Stomach (tissue), 9 donors: Measurements from ENCODE around the gene STYX. TPM values are rescaled to one million over a fixed set of nuclear protein-coding genes. Genes with fewer than 3 reads are reported as not detected.

ENCODE experiments used
- DNase-seq, 2 donors: peaks; one replicate each; pipeline versions ENCODE4 v3.0.0 to v3.0.0-alpha.2; 2013 to 2019
- H3K27ac ChIP-seq, 5 donors: fragments of 200-600 bp in 4 of 5; sonication (generic) in 4 of 5; one replicate each; pipeline ENCODE4 v1.5.1; 2013 to 2019; ENCODE audit warnings: mild to moderate bottlenecking in 1 of 5, moderate library complexity in 1 of 5
- H3K27me3 ChIP-seq, 3 donors: fragments of 200-600 bp; sonication (generic); one replicate each; pipeline ENCODE4 v1.5.1; 2017 to 2019; ENCODE audit warnings: mixed run types in 1 of 3
- H3K36me3 ChIP-seq, 4 donors: fragments of 200-600 bp; sonication (generic); 1 replicate in 3 of 4; 2 replicates in 1 of 4; pipeline ENCODE4 v1.5.1; 2016 to 2019
- H3K4me1 ChIP-seq, 4 donors: fragments of 200-600 bp; sonication (generic); one replicate each; pipeline ENCODE4 v1.5.1; 2016 to 2019
- H3K4me3 ChIP-seq, 4 donors: fragments of 200-600 bp; sonication (generic) in 3 of 4; one replicate each; pipeline ENCODE4 v1.5.1; 2016 to 2019; ENCODE audit warnings: mild to moderate bottlenecking in 1 of 4
- H3K9me3 ChIP-seq, 4 donors: fragments of 200-600 bp; sonication (generic); one replicate each; pipeline ENCODE4 v1.5.1; 2016 to 2019
- EP300 ChIP-seq: sonication (generic); formaldehyde crosslinking; IDR thresholded peaks from one replicate; pipeline ENCODE4 v1.6.1; 2017; ENCODE audit warnings: antibody characterized with exemption
- POLR2A ChIP-seq, 4 donors: fragments of 450-650 bp; IDR thresholded peaks; one replicate each; pipeline ENCODE4 v1.6.1; 2016; ENCODE audit warnings: antibody characterized with exemption in 4 of 4, control low read depth in 2 of 4, mild to moderate bottlenecking in 1 of 4, moderate library complexity in 1 of 4
- POLR2AphosphoS5 ChIP-seq, 3 donors: sonication (generic); formaldehyde crosslinking; IDR thresholded peaks; one replicate each; pipeline ENCODE4 v1.6.1; 2016; ENCODE audit warnings: antibody characterized with exemption in 3 of 3
- WGBS, 5 donors: extraction: QIAGEN DNeasy Blood & Tissue Kit in 3 of 5; methylation state at CpG; one replicate each; pipeline versions ENCODE4 v1.1.5 to v1.1.7; 2013 to 2018; 5-methylcytosine and 5-hydroxymethylcytosine counted together
- intact Hi-C: fragments of 100-400 bp; cut with DNase I; formaldehyde crosslinking; loops from one replicate; pipeline ENCODE4 v1.15.1; 2023; ENCODE audit warnings: low total_unique reads
- polyA plus RNA-seq, 3 donors: library from polyadenylated mRNA; stranded (reverse); fragments of 200-250 nt; gene quantifications; one replicate each; pipeline ENCODE4 v1.2.3, GENCODE V29; 2013
- total RNA-seq, 5 donors: library from RNA; depleted of rRNA; stranded (reverse); fragments of >200 nt; gene quantifications; one replicate each; pipeline versions ENCODE4 v1.1.0 to v1.2.3, GENCODE V29; 2014 to 2016
- TF ChIP-seq, protein P1 (sequence below), 7 experiments: fragments of 450-650 bp in 4 of 7; fragments of 200-600 bp in 3 of 7; sonication (generic) in 3 of 7; IDR thresholded peaks; one replicate each; pipeline ENCODE4 v1.5.1; 2016 to 2019; ENCODE audit warnings: antibody characterized with exemption in 7 of 7, control low read depth in 2 of 7, mild to moderate bottlenecking in 1 of 7
- donor health status: healthy with polysubstance abuse.
- donor health status: Bipolar disorder and iron deficiency.
- donor health status: healthy.

STYX gene
- total and polyA plus RNA-seq, 8 donors = 4.8 to 23.3 (median 10.0) TPM

DNA sequence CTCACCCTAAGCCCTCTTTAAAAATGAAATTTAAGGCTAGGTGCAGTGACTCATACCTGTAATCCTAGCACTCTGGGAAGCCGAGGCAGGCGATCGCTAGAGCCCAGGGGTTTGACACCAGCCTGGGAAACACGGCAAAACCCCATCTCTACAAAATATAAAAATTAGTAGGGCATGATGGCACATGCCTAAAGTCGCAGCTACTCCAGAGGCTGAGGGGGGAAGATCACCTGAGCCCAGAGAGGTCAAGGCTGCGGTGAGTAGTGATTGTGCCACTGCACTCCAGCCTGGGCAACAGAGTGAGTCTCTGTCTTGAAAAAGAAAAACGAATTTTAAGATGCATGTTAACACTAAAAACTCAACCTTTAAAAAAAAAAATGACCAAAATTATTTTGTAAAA lies 48.7 kb downstream of the STYX start:
- H3K27me3 ChIP-seq = no peaks in the 10 kb centered on the region
- H3K4me3 ChIP-seq = no peak overlapping the region
- no peaks in the 10 kb centered on the region for H3K9me3 ChIP-seq
- no peak for DNase-seq
- peaks cover 0 to 77% (median 69%) of the 10 kb centered on the region in 4 donors for H3K36me3 ChIP-seq
- TF ChIP-seq EP300 (no peak), POLR2AphosphoS5 (IDR thresholded peaks at IDR 0.05) (no peak), POLR2A (IDR thresholded peaks at IDR 0.05) (no peak)
- TF ChIP-seq, protein P1, sequence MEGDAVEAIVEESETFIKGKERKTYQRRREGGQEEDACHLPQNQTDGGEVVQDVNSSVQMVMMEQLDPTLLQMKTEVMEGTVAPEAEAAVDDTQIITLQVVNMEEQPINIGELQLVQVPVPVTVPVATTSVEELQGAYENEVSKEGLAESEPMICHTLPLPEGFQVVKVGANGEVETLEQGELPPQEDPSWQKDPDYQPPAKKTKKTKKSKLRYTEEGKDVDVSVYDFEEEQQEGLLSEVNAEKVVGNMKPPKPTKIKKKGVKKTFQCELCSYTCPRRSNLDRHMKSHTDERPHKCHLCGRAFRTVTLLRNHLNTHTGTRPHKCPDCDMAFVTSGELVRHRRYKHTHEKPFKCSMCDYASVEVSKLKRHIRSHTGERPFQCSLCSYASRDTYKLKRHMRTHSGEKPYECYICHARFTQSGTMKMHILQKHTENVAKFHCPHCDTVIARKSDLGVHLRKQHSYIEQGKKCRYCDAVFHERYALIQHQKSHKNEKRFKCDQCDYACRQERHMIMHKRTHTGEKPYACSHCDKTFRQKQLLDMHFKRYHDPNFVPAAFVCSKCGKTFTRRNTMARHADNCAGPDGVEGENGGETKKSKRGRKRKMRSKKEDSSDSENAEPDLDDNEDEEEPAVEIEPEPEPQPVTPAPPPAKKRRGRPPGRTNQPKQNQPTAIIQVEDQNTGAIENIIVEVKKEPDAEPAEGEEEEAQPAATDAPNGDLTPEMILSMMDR (IDR thresholded peaks at IDR 0.05) = no peak
- no peaks in the 10 kb centered on the region for H3K4me1 ChIP-seq
- 85 to 89% (median 87%) methylated on average over 7 of the region's 7 CpGs for WGBS, 5 donors
- H3K27ac ChIP-seq = no peak overlapping the region
- intact Hi-C loops = no loop called here

DNA sequence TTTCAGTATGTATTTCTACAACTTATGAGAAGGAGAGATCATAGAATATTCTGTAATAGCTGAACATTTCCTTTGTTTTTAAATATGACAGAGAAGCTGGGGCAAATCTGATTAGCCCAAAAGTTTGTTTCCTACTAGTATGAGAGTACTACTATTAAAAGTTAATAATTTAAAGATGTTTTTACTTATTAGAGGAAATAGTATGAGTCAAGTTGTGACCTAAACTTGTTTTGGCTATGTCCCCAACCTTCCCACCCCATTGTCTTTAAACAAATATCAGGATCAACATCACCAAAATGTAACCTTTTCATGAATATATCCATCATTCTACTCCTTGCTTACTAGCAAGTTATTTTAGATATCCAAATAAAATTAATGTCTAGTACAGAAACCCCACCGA lies 50.9 kb downstream of the STYX start:
- Histone ChIP-seq H3K4me1 (no peaks in the 10 kb centered on the region), H3K27ac (no peak overlapping the region), H3K27me3 (no peaks in the 10 kb centered on the region), H3K36me3 (peaks cover 0 to 62% (median 53%) of the 10 kb centered on the region in 4 donors), H3K9me3 (no peaks in the 10 kb centered on the region), H3K4me3 (no peak overlapping the region)
- TF ChIP-seq, protein P1 (IDR thresholded peaks at IDR 0.05) = no peak
- no peak for TF ChIP-seq EP300
- TF ChIP-seq POLR2AphosphoS5 (IDR thresholded peaks at IDR 0.05) = no peak
- TF ChIP-seq POLR2A (IDR thresholded peaks at IDR 0.05) = no peak
- DNase-seq = no peak
- intact Hi-C loops = no loop called here
- 83 to 100% (median 89%) methylated on average over 1 of the region's 1 CpG for WGBS, 5 donors

DNA sequence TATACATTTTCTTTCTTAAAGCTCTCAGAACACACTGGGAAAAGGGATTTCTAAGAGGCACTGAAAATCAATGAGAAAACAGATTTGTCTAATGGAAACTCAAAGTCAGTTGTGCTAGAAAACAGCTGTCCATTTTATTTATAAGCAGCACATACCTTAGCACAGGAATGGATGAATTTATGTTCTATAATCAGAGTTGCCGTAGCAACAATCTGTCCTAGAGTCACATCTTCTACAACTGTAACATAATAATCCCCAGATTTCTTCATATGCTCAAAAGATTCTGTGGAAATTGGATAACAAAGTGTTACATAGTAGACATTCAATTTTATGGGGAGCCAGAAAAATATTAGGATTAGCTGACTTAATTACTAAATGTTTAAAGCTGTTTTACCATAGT lies 51.7 kb downstream of the STYX start:
- 97 to 100% (median 100%) methylated on average over 1 of the region's 1 CpG for WGBS, 5 donors
- Histone ChIP-seq H3K9me3 (no peaks in the 10 kb centered on the region), H3K27me3 (no peaks in the 10 kb centered on the region), H3K27ac (no peak overlapping the region), H3K4me3 (no peak overlapping the region), H3K4me1 (no peaks in the 10 kb centered on the region), H3K36me3 (peaks cover 0 to 55% (median 45%) of the 10 kb centered on the region in 4 donors)
- DNase-seq = no peak
- intact Hi-C loops = no loop called here
- TF ChIP-seq, protein P1 (IDR thresholded peaks at IDR 0.05) = no peak
- TF ChIP-seq EP300 = no peak
- no peak for TF ChIP-seq POLR2A (IDR thresholded peaks at IDR 0.05)
- no peak for TF ChIP-seq POLR2AphosphoS5 (IDR thresholded peaks at IDR 0.05)

DNA sequence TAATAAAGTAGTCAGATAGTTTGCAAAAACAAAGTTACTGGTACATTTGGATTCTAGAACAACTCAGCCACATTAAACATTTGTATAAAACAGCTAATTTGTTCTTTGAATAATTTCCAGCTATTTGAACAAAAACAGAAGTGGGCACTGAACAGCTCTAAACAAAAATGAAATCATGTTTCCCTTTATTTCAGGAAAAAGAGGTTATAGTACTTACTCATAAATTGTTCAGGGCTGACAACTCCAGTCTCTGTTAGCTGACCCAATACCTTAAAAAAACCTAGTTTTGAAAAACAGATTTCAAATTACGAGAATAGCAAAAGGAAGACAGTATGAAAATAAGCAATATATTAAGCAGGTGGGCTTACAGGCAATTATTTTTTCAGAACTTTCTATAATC lies 53.2 kb downstream of the STYX start:
- Histone ChIP-seq H3K4me3 (no peak overlapping the region), H3K4me1 (no peaks in the 10 kb centered on the region), H3K9me3 (no peaks in the 10 kb centered on the region), H3K27me3 (no peaks in the 10 kb centered on the region), H3K27ac (no peak overlapping the region), H3K36me3 (peaks cover 0 to 39% (median 33%) of the 10 kb centered on the region in 4 donors)
- WGBS, 5 donors = 72 to 92% (median 90%) methylated on average over 1 of the region's 1 CpG
- intact Hi-C loops = no loop called here
- no peak for DNase-seq
- TF ChIP-seq, protein P1 (IDR thresholded peaks at IDR 0.05) = no peak
- TF ChIP-seq POLR2A (IDR thresholded peaks at IDR 0.05) = no peak
- no peak for TF ChIP-seq EP300
- no peak for TF ChIP-seq POLR2AphosphoS5 (IDR thresholded peaks at IDR 0.05)
